AG04449 (cell line): Measurements from ENCODE around the gene ZDHHC6.

Experiments
- CTCF ChIA-PET: fragments of 350-600 bp; formaldehyde crosslinking; extraction: SDS; loops from one replicate; lab custom pipeline; 2021; ENCODE audit warnings: antibody characterized with exemption; lab: Yijun Ruan, JAX
- POLR2A ChIA-PET: fragments of 400-600, 350-600 bp; formaldehyde crosslinking; extraction: SDS; loops from one replicate; lab custom pipeline; 2020; ENCODE audit warnings: antibody characterized with exemption, inconsistent platforms; lab: Yijun Ruan, JAX
- DNase-seq: peaks from one replicate; pipeline ENCODE4 v3.0.0-alpha.2; 2010; ENCODE audit warnings: low read depth, low spot score
- H3K4me3 ChIP-seq: 2 replicates; pipeline ENCODE4 v1.5.1; 2011; ENCODE audit warnings: low read depth, mild to moderate bottlenecking, control low read depth, low read length
- CTCF ChIP-seq: IDR thresholded peaks from one replicate; pipeline ENCODE4 v1.5.1; 2011; ENCODE audit warnings: mild to moderate bottlenecking, moderate library complexity, low read length, control low read depth, inconsistent platforms; ENCODE audit not compliant: insufficient read depth; ENCODE audit errors: missing control alignments

ZDHHC6 gene

GRCh38 chr10:112402917-112403316 lies 43.8 kb downstream of the ZDHHC6 start:
- H3K4me3 ChIP-seq, result no peak overlapping the region
- no peak for TF ChIP-seq CTCF
- POLR2A ChIA-PET, result no interaction called here
- DNase-seq, result no peak
- CTCF ChIA-PET, result no interaction called here

GRCh38 chr10:112397592-112397991 lies 49.1 kb downstream of the ZDHHC6 start:
- DNase-seq, result no peak
- no peak for TF ChIP-seq CTCF
- CTCF ChIA-PET, result no interaction called here

GRCh38 chr10:112395809-112396530 lies 50.7 kb downstream of the ZDHHC6 start:
- no peak overlapping the region for H3K4me3 ChIP-seq
- POLR2A ChIA-PET, result no interaction called here
- CTCF ChIA-PET, result no interaction called here
- no peak for TF ChIP-seq CTCF
- DNase-seq, result no peak

More at GRCh38 chr10:112397592-112397991, 49.1 kb downstream of the ZDHHC6 start:
- POLR2A ChIA-PET, result no interaction called here
- H3K4me3 ChIP-seq, result no peak overlapping the region

- H3K4me3 ChIP-seq, result no peak overlapping the region
- ChIA-PET CTCF (no interaction called here), POLR2A (no interaction called here)
- no peak for TF ChIP-seq CTCF
- no peak for DNase-seq
Measured at GRCh38 chr10:112394475-112394875, 52.2 kb downstream of the ZDHHC6 start.

GRCh38 chr10:112393827-112394226 lies 52.9 kb downstream of the ZDHHC6 start:
- H3K4me3 ChIP-seq, result no peak overlapping the region
- CTCF ChIA-PET, result no interaction called here
- no peak for DNase-seq
- TF ChIP-seq CTCF, result no peak
- POLR2A ChIA-PET, result no interaction called here

- TF ChIP-seq CTCF, result no peak
- H3K4me3 ChIP-seq, result no peak overlapping the region
- DNase-seq, result no peak
- CTCF ChIA-PET, result no interaction called here
- POLR2A ChIA-PET, result no interaction called here
Measured at GRCh38 chr10:112393341-112393740, 53.4 kb downstream of the ZDHHC6 start.
